K562 (cell line): Measurements from ENCODE around the gene LRRC25. TPM values are rescaled to one million over a fixed set of nuclear protein-coding genes. Genes with fewer than 3 reads are reported as not detected.

Experiments
- NEUROD1 ChIP-seq: fragments of 150-350 bp; IDR thresholded peaks from 2 replicates; pipeline ENCODE4 v1.6.1; 2014; ENCODE audit warnings: borderline replicate concordance, low read length, low read depth; ENCODE audit not compliant: partially characterized antibody
- PML ChIP-seq: IDR thresholded peaks from 2 replicates; pipeline ENCODE4 v1.6.1; 2012; ENCODE audit warnings: low read length, inconsistent platforms
- SMAD3 ChIP-seq: fragments of 450-650 bp; formaldehyde crosslinking; conservative IDR thresholded peaks from 2 replicates; pipeline ENCODE4 v1.4.0; 2020; ENCODE audit warnings: mild to moderate bottlenecking
- TFAP4 ChIP-seq: sonication (generic); formaldehyde crosslinking; IDR thresholded peaks from 2 replicates; pipeline ENCODE4 v1.8.0; 2022; ENCODE audit warnings: missing genetic modification reagents, mild to moderate bottlenecking, moderate library complexity, borderline replicate concordance
- TFE3 ChIP-seq: fragments of 450-650 bp; formaldehyde crosslinking; IDR thresholded peaks from 2 replicates; pipeline ENCODE4 v1.4.0; 2020; ENCODE audit warnings: mild to moderate bottlenecking, mixed read lengths
- ZNF449 ChIP-seq: fragments of 250-450 bp; sonication (Bioruptor Pico); IDR thresholded peaks from 2 replicates; pipeline ENCODE4 v1.8.0; 2022; ENCODE audit warnings: moderate library complexity, mild to moderate bottlenecking, inconsistent platforms
- ZNF561 ChIP-seq: fragments of 450-650 bp; formaldehyde crosslinking; conservative IDR thresholded peaks from 2 replicates; pipeline ENCODE4 v1.4.0; 2020; ENCODE audit warnings: mild to moderate bottlenecking, moderate library complexity
- ZNF668 ChIP-seq: fragments of 250-450 bp; sonication (Bioruptor Pico); IDR thresholded peaks from 2 replicates; pipeline ENCODE4 v1.8.0; 2022; ENCODE audit warnings: mild to moderate bottlenecking, inconsistent platforms
- ZNF740 ChIP-seq, 3 experiments: fragments of 200-800 bp in 1 of 3; sonication (Bioruptor generic) in 1 of 3; sonication (generic) in 1 of 3; formaldehyde crosslinking in 1 of 3; IDR thresholded peaks; 2 replicates each; pipeline versions ENCODE4 v1.6.1 to v1.8.0; 2016 to 2022; ENCODE audit warnings: mild to moderate bottlenecking in 2 of 3, missing compliant biosample characterization in 2 of 3, missing genetic modification characterization in 2 of 3, missing genetic modification reagents in 1 of 3
- polyA plus RNA-seq, 8 experiments: library from polyadenylated mRNA; depleted of rRNA in 4 of 8; stranded (reverse) in 5 of 8; unstranded in 3 of 8; fragments of >200 nt; fragmentation: Nextera tagmentation in 2 of 8; fragmentation: Illumina TruSeq in 1 of 8; extraction: Ambion mirVana in 2 of 8; extraction: Trizol in 1 of 8; gene quantifications; 2 replicates each; pipeline versions ENCODE4 v1.2.1 to v1.2.3, GENCODE V29; 2011 to 2014; ENCODE audit warnings: inconsistent platforms in 1 of 8, missing spikeins in 1 of 8
- total RNA-seq, 7 experiments: library from RNA; depleted of rRNA in 6 of 7; stranded (reverse); fragments of >200 nt in 6 of 7; fragmentation: Illumina TruSeq in 2 of 7; extraction: Trizol in 2 of 7; gene quantifications; 2 replicates each; pipeline versions ENCODE4 v1.2.1 to v1.2.3, GENCODE V29; 2011 to 2021; ENCODE audit warnings: low replicate concordance in 1 of 7

Gene LRRC25
- total and polyA plus RNA-seq, 9 of the 15 experiments (the other 6 are each of a cell fraction or from before 2014, with no cell fraction given), result 0.07 to 0.36 (median 0.10) TPM; not detected in 3

GRCh38 chr19:18433735-18434398 lies 36.4 kb upstream of the LRRC25 start (continued):
- TF ChIP-seq TFAP4 (CRISPR knock-in tag) (peak; percentile 63; the same call in 1 of the 2 replicates), ZNF668 (CRISPR knock-in tag) (no peak), SMAD3 (no peak), PML (peak; percentile 18; the same call in 1 of the 2 replicates), TFE3 (CRISPR knock-in tag) (no peak), NEUROD1 (no peak), ZNF449 (CRISPR knock-in tag) (no peak), ZNF740 (CRISPR knock-in tag; IDR thresholded peaks at IDR 0.05) (no peak), ZNF740 (tag; IDR thresholded peaks at IDR 0.05) (peak in 1 of 2 experiments; percentile 84; a peak in 2 of 4 replicates), ZNF561 (CRISPR knock-in tag) (no peak)
